GM13976 (cell line): Measurements from ENCODE around the gene EEF1AKMT2.

Source experiments
- DNase-seq: peaks from one replicate; pipeline ENCODE4 v3.0.0; 2012; ENCODE audit warnings: low spot score
- CTCF ChIP-seq: IDR thresholded peaks from 2 replicates; pipeline ENCODE4 v1.5.1; 2012; ENCODE audit warnings: borderline replicate concordance, mild to moderate bottlenecking; ENCODE audit not compliant: insufficient read depth; ENCODE audit errors: extremely low read depth, missing control alignments, control extremely low read depth
- in situ Hi-C: fragments of 300-500 bp; cut with MboI; formaldehyde crosslinking; loops from one replicate; pipeline ENCODE4 v1.12.0; 2022; ENCODE audit warnings: low sequenced_read_pairs, mixed read lengths, inconsistent platforms; ENCODE audit not compliant: unreplicated experiment

EEF1AKMT2 gene

DNA sequence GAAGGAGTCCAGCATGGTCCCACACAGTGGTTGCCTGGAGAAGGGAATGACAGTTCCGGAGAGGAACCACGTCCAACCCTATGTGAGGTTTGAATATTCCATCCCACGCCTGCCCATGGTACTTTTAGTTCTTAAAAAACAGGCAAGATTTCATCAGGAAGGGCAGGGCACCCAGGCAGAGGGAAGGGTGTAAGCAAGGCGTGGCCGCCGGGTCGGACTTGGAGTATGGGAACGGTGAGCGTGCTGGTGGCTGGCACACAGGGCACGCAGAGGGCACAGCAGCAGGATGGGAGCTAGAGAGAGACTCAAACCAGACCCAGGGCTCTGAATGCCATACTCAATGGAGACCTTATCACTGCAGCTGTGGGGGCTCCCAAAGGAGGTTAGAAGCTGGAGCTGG lies 81.8 kb downstream of the EEF1AKMT2 start:
- in situ Hi-C loops = no loop called here
- TF ChIP-seq CTCF = no peak
- no peak for DNase-seq

DNA sequence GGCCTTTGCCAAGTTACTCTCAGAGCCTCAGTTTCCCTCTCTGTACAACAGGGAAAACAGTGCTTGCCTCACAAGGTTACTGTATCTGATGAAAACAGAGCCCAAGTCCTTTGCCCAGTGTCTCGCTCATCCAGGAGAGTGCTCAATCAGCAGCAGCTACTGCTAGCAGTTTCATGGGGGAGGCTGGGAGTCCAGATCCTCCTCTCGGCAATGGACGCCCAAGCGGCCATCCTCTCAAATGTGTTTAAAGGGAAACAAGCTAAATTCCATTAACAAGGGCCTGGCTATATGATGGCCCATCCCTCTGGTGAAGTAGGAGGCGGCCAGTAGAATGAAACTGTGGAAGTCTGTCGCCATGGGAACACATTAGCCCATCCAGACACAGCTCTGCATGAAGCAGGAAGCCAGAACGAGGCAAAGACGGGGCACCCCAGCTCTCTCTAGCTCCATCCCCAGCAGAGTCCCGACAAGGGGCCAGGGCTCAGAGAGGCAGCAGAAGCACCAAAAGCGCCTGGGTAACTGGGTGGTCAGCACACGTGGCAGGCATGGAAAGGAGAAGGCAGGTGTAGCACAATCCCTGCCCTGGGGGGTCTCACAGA lies 82.7 kb downstream of the EEF1AKMT2 start:
- DNase-seq = no peak
- TF ChIP-seq CTCF = no peak
- in situ Hi-C loops = no loop called here

- DNase-seq = no peak
- in situ Hi-C loops = no loop called here
- no peak for TF ChIP-seq CTCF
Measured at GRCh38 chr10:124708246-124708779, 83.4 kb downstream of the EEF1AKMT2 start.
